GM23338 (cell line): ENCODE measurements around the gene CDC25B. TPM values are rescaled to one million over a fixed set of nuclear protein-coding genes. Genes with fewer than 3 reads are reported as not detected.

ENCODE experiments used
- ATAC-seq: fragments of 200-7000 bp; cut with Tn5 transposase; 3 replicates; pipeline ENCODE4 v1.9.1; 2020
- DNase-seq: peaks from one replicate; pipeline ENCODE4 v3.0.0-alpha.2; 2015; ENCODE audit warnings: low spot score
- H2AFZ ChIP-seq: fragments of 200-600 bp; sonication (generic); 2 replicates; pipeline ENCODE4 v1.8.0; 2016; ENCODE audit warnings: antibody characterized with exemption, mild to moderate bottlenecking, moderate library complexity
- H3F3A ChIP-seq: fragments of 200-600 bp; sonication (generic); replicated peaks from 2 replicates; pipeline ENCODE4 v1.8.0; 2017; ENCODE audit warnings: antibody characterized with exemption, mixed run types, low read depth
- H3K27ac ChIP-seq: fragments of 200-600 bp; sonication (generic); 2 replicates; pipeline ENCODE4 v1.6.1; 2016; ENCODE audit warnings: low read depth
- H3K27me3 ChIP-seq: fragments of 200-600 bp; sonication (generic); 2 replicates; pipeline ENCODE4 v1.8.0; 2016; ENCODE audit warnings: mild to moderate bottlenecking, mixed run types, moderate library complexity; ENCODE audit not compliant: insufficient read depth
- H3K36me3 ChIP-seq: fragments of 200-600 bp; sonication (generic); 2 replicates; pipeline ENCODE4 v1.8.0; 2016; ENCODE audit warnings: mild to moderate bottlenecking; ENCODE audit not compliant: insufficient read depth
- H3K4me1 ChIP-seq: fragments of 200-600 bp; sonication (generic); 2 replicates; pipeline ENCODE4 v1.8.0; 2016; ENCODE audit warnings: mild to moderate bottlenecking, moderate library complexity; ENCODE audit not compliant: insufficient read depth
- H3K4me2 ChIP-seq: fragments of 200-600 bp; sonication (generic); 2 replicates; pipeline ENCODE4 v1.7.1; 2017; ENCODE audit warnings: mixed run types
- H3K4me3 ChIP-seq: fragments of 200-600 bp; sonication (generic); 2 replicates; pipeline ENCODE4 v1.6.1; 2016; ENCODE audit warnings: mixed run types
- H3K79me2 ChIP-seq: fragments of 200-600 bp; sonication (generic); replicated peaks from 2 replicates; pipeline ENCODE4 v1.8.0; 2017; ENCODE audit warnings: mild to moderate bottlenecking; ENCODE audit not compliant: insufficient read depth
- H3K9me2 ChIP-seq: fragments of 200-600 bp; sonication (generic); 2 replicates; pipeline ENCODE4 v1.8.0; 2017; ENCODE audit not compliant: insufficient read depth
- H4K20me1 ChIP-seq: fragments of 200-600 bp; sonication (generic); replicated peaks from 2 replicates; pipeline ENCODE4 v1.8.0; 2017; ENCODE audit warnings: mild to moderate bottlenecking; ENCODE audit not compliant: insufficient read depth
- H3K27ac Mint-ChIP-seq: 2 replicates; pipeline ENCODE4 v1.8.0; 2020; ENCODE audit warnings: inconsistent platforms, mild to moderate bottlenecking, moderate library complexity, mixed read lengths
- H3K27me3 Mint-ChIP-seq: 3 replicates; pipeline ENCODE4 v1.8.0; 2022; ENCODE audit warnings: low read depth, mild to moderate bottlenecking, moderate library complexity, mixed read lengths, inconsistent platforms; ENCODE audit not compliant: insufficient read depth, poor library complexity
- H3K36me3 Mint-ChIP-seq: 3 replicates; pipeline ENCODE4 v1.8.0; 2021; ENCODE audit warnings: low read depth, mild to moderate bottlenecking, inconsistent platforms, moderate library complexity, mixed read lengths
- H3K4me1 Mint-ChIP-seq: 3 replicates; pipeline ENCODE4 v1.8.0; 2020; ENCODE audit warnings: mild to moderate bottlenecking, inconsistent platforms, mixed read lengths
- H3K4me3 Mint-ChIP-seq: 3 replicates; pipeline ENCODE4 v1.8.0; 2021; ENCODE audit warnings: moderate library complexity, mild to moderate bottlenecking, inconsistent platforms, mixed read lengths
- H3K9me3 Mint-ChIP-seq: 3 replicates; pipeline ENCODE4 v1.8.0; 2020; ENCODE audit warnings: moderate library complexity, mild to moderate bottlenecking, inconsistent platforms, mixed read lengths
- CREB1 ChIP-seq: fragments of 250-450 bp; sonication (Bioruptor Pico); IDR thresholded peaks from 2 replicates; pipeline ENCODE4 v1.5.0; 2020; ENCODE audit warnings: low read depth, mild to moderate bottlenecking, moderate library complexity
- CTCF ChIP-seq, 2 experiments: fragments of 200-600 bp in 1 of 2; sonication (generic) in 1 of 2; conservative IDR thresholded peaks; 2 replicates each; pipeline versions ENCODE4 v1.5.1 to v1.6.1; 2016 to 2017; ENCODE audit warnings: antibody characterized with exemption in 2 of 2, low read depth in 2 of 2, mild to moderate bottlenecking in 2 of 2, moderate library complexity in 1 of 2
- ETS1 ChIP-seq: IDR thresholded peaks from 2 replicates; pipeline ENCODE4 v1.6.1; 2016; ENCODE audit warnings: antibody characterized with exemption
- EZH2 ChIP-seq: fragments of 200-600 bp; sonication (generic); IDR thresholded peaks from one replicate; pipeline ENCODE4 v1.8.0; 2017; ENCODE audit warnings: antibody characterized with exemption, mild to moderate bottlenecking, low read depth; ENCODE audit not compliant: unreplicated experiment
- EZH2phosphoT487 ChIP-seq: fragments of 200-600 bp; sonication (generic); IDR thresholded peaks from one replicate; pipeline ENCODE4 v1.8.1; 2018; ENCODE audit warnings: antibody characterized with exemption; ENCODE audit not compliant: unreplicated experiment
- JUNB ChIP-seq: IDR thresholded peaks from one replicate; pipeline ENCODE4 v1.6.1; 2016; ENCODE audit warnings: antibody characterized with exemption; ENCODE audit not compliant: unreplicated experiment
- NANOG ChIP-seq: IDR thresholded peaks from 2 replicates; pipeline ENCODE4 v1.6.1; 2016; ENCODE audit warnings: antibody characterized with exemption, borderline replicate concordance
- POLR2AphosphoS5 ChIP-seq: IDR thresholded peaks from 2 replicates; pipeline ENCODE4 v1.6.1; 2016; ENCODE audit warnings: antibody characterized with exemption, low read depth
- REST ChIP-seq: IDR thresholded peaks from one replicate; pipeline ENCODE4 v1.6.1; 2018; ENCODE audit warnings: antibody characterized with exemption; ENCODE audit not compliant: unreplicated experiment
- STAT1 ChIP-seq: IDR thresholded peaks from one replicate; pipeline ENCODE4 v1.6.1; 2016; ENCODE audit warnings: antibody characterized with exemption; ENCODE audit not compliant: unreplicated experiment
- ZNF114 ChIP-seq: fragments of 250-450 bp; sonication (Bioruptor Pico); IDR thresholded peaks from 2 replicates; pipeline ENCODE4 v1.5.0; 2020; ENCODE audit warnings: mild to moderate bottlenecking, moderate library complexity
- ZNF331 ChIP-seq: fragments of 250-450 bp; sonication (Bioruptor Pico); IDR thresholded peaks from 2 replicates; pipeline ENCODE4 v1.5.0; 2020; ENCODE audit warnings: low read depth, mild to moderate bottlenecking, moderate library complexity
- ZNF462 ChIP-seq: fragments of 250-450 bp; sonication (Bioruptor Pico); IDR thresholded peaks from 2 replicates; pipeline ENCODE4 v1.5.0; 2020; ENCODE audit warnings: mild to moderate bottlenecking, moderate library complexity
- polyA plus RNA-seq: library from polyadenylated mRNA; unstranded; fragments of >200 nt; fragmentation: Nextera tagmentation; extraction: Ambion mirVana; gene quantifications from 2 replicates; pipeline ENCODE4 v1.2.1, GENCODE V29; 2016
- total RNA-seq: library from RNA; depleted of rRNA; stranded (reverse); fragments of >200 nt; shearing (Covaris generic); gene quantifications from 2 replicates; pipeline ENCODE4 v1.2.3, GENCODE V29; 2014

Gene CDC25B
- total and polyA plus RNA-seq, 2 experiments from 2014 or later = 10.5 to 33.0 TPM

GRCh38 chr20:3754276-3754630 is 41.9 kb upstream of the CDC25B start:
- H3K4me1 ChIP-seq = peaks cover 12% of the 10 kb centered on the region; the same call in 1 of the 2 replicates
- ATAC-seq (no peak), DNase-seq (no peak)
- Mint-ChIP-seq H3K27ac (no peak overlapping the region), H3K4me1 (peaks cover 15% of the 10 kb centered on the region), H3K9me3 (peaks cover 4% of the 10 kb centered on the region; the same call in 1 of the 3 replicates), H3K36me3 (peaks cover 15% of the 10 kb centered on the region), H3K27me3 (peaks cover 32% of the 10 kb centered on the region), H3K4me3 (no peak overlapping the region)
- H3F3A ChIP-seq = peaks cover 14% of the 10 kb centered on the region
- no peak overlapping the region for H3K4me3 ChIP-seq
- H2AFZ ChIP-seq = no peak overlapping the region
- TF ChIP-seq REST (no peak), JUNB (no peak), EZH2 (no peak), ZNF114 (CRISPR knock-in tag) (no peak), ETS1 (no peak), CTCF (conservative IDR thresholded peaks at IDR 0.05; ENCODE audit: low read depth in 2 of 2) (no peak), NANOG (no peak), EZH2phosphoT487 (no peak), CREB1 (no peak), POLR2AphosphoS5 (no peak), ZNF462 (CRISPR knock-in tag) (no peak), ZNF331 (CRISPR knock-in tag) (no peak), STAT1 (no peak)
- H3K79me2 ChIP-seq = no peaks in the 10 kb centered on the region
- H3K4me2 ChIP-seq = no peak overlapping the region
- H4K20me1 ChIP-seq = peaks cover 17% of the 10 kb centered on the region
- peaks cover 20% of the 10 kb centered on the region for H3K27me3 ChIP-seq
- peaks cover 7% of the 10 kb centered on the region; the same call in 1 of the 2 replicates for H3K36me3 ChIP-seq
- H3K9me2 ChIP-seq = no peaks in the 10 kb centered on the region
- H3K27ac ChIP-seq = no peak overlapping the region
